GF-D8 (cell line): ENCODE measurements around the gene NUTM2D.
"Not testable (repeated sequence)": the region's sequence is repeated elsewhere in the genome, so short reads cannot be mapped to it uniquely, and the experiment has no call there.

Experiments
- DNase-seq: peaks from one replicate; lab custom pipeline; 2025; lab: John Stamatoyannopoulos, UW

The NUTM2D gene

DNA sequence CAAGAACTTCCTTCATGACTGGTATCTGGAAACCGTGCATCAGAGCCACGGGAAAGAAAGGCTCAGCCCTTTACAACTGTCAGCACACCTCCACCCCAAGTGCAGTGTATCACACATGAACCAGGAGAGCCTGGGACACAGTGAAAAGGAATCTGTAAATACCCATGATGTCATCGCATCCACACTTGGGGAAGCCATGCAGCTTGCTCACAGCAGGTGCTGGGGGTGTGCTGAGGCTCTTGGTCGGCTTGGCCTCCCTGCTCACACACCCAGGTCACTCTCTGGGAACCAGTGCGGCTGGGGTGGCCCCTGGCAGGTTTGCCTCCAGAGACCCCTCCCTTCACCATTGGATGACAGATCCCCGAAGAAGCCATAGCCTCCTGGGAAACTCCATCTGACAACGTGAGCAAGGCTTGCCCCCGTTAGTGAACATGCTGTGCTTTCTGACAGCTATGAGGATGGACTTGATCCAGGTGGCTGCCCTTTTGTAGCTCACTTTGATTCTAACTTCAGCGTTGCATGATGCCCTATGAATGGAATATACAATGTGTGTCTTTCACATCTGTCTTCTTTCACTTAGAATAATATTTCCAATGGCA is 12.1 kb downstream of the NUTM2D start:
- not testable (repeated sequence) for DNase-seq

- not testable (repeated sequence) for DNase-seq
Observed at GRCh38 chr10:87374091-87374490, 16.5 kb downstream of the NUTM2D start.

DNA sequence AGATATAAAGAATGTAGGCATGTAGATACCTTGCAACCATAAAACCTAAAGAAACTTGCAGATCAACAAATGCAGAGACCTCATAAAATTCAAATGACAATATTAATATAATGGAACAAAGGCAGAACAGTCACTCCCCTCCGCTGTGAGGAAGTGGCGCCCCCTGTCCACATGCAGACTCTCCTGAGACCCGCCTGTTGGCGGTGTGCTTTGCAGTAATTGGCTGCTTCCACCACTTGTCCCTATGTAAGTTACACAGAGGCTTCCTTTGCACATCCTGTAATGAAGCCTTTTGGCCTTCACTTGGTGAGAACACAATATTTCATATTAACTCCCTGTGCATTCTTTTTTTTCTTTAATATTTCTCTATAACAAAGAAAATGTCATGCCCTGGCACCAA is 21.6 kb downstream of the NUTM2D start:
- not testable (repeated sequence) for DNase-seq

DNA sequence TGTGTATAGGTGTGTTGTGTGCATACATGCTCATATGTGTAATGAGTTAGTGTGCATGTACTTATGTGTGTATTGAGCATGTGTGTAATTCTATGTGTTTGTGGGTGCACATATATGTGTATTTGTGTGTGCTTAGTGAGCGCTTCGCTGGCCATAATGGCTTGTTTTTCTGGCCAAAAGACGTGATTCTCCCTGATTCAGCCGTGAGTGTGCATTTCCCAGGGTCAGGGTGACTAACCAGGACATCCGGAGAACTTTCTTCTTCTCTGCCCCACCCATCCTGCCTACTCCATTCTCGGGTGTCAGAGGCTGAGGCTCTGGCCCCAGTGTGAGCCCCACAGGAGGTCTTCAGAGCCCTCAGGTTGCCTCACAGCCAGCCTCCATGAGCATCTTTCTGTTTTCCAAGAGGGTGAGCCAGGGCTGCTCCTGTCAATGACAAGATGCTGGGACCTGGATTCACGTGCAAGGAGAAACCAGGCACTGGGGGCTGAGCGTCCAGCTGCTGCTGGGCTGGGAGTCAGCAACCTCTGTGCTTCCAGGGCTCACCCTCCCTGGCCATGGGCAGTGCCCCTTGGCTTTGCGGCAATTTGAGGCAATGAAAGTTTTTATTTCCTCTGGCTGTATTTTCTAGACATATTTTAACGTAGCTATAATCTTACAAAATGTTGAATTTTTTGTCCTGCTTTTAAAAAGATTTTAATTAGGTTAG is 25.8 kb downstream of the NUTM2D start:
- DNase-seq = not testable (repeated sequence)

- not testable (repeated sequence) for DNase-seq
Observed at GRCh38 chr10:87384283-87384682, 26.7 kb downstream of the NUTM2D start.

GRCh38 chr10:87385762-87386360 is 28.3 kb downstream of the NUTM2D start:
- not testable (repeated sequence) for DNase-seq

GRCh38 chr10:87391360-87391759 is 33.8 kb downstream of the NUTM2D start:
- not testable (repeated sequence) for DNase-seq

DNA sequence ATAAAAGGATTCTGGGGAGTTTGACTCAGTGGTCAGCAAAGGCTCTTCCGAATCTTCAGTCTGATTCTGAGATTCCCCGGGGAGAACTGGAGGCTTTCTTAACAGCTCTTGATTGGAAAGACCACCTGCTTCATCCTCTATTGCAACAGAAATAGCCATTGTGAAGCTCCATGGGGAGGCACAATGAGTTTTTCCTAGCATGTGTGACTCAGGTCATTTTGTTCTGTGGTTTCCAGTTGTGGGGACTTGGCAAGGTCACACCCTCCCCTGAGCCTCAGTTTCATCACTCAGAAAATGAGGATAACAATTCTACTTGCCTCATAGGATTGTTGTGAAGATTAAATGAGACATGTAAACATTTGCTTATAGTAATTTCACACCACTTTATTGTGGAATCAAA is 38.7 kb downstream of the NUTM2D start:
- DNase-seq = not testable (repeated sequence)

GRCh38 chr10:87398436-87398835 is 40.9 kb downstream of the NUTM2D start:
- not testable (repeated sequence) for DNase-seq

DNA sequence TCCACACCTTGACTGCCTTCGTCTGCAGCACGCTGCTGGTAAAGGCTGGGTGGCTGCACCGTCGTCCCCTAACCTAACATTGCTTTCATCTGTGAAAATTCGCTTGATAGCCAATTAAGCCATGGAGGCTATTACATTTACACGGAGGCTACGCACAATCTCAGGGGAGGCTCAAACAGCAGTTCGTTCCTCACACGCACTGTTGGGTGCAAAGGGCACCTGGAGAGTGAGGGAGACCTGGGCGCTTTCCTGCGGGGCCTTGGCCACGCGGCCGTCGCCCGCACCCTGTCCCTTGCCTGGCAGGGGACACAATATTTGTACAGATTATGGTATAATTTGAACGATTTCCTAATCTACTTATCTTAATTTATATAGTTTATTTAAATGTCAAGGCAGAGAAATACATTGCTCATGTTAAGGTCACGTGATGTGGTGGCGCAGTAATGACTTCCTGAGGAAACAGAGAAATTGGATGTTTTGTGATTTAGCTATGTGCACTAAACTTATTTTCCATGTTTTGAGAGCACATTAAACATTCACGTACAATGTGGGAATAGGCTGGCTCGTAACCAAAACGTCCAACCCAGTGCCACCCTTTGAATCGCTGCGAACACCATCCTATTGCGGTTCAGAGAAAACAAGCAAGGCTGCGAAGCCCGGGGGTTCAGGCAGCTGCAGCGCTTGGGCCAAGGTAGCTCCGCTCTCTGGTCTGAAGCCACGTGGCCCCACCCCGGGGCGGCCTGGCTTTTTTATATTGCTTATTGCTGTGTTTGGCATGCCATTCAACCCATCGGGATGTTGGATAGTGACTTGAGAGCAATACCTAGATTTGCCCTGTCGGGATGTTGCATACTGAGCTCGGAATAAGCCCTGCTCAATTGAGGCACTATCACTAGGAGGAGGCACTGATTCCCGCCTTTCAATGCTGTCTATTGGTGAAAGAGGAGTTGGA is 50.2 kb downstream of the NUTM2D start:
- DNase-seq = not testable (repeated sequence)

DNA sequence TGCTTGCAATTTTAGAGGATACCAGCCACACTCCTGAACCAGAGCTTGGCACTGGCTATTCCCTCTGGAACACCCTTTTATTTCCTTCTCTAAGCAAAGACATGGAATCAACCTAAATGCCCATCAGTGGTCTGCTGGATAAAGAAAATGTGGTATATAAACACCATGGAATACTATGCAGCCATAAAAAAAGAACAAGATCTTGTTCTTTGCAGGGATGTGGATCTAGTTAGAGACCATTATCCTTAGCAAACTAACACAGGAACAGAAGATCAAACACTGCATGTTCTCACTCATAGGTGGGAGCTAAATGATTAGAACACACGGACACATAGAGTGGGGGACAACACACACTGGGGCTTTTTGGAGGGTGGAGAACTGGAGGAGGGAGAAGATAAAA is 56.4 kb downstream of the NUTM2D start:
- DNase-seq = not testable (repeated sequence)
